Activated T-cell treated with anti-CD3 and anti-CD28 coated beads for 48 hours (primary cell): ENCODE data around the gene MB21D2.
"Not testable (repeated sequence)": the region's sequence is repeated elsewhere in the genome, so short reads cannot be mapped to it uniquely, and the experiment has no call there.

Experiments used
- DNase-seq: peaks from one replicate; pipeline ENCODE4 v3.0.0-alpha.2; 2020; ENCODE audit warnings: low read depth

Gene MB21D2

DNA sequence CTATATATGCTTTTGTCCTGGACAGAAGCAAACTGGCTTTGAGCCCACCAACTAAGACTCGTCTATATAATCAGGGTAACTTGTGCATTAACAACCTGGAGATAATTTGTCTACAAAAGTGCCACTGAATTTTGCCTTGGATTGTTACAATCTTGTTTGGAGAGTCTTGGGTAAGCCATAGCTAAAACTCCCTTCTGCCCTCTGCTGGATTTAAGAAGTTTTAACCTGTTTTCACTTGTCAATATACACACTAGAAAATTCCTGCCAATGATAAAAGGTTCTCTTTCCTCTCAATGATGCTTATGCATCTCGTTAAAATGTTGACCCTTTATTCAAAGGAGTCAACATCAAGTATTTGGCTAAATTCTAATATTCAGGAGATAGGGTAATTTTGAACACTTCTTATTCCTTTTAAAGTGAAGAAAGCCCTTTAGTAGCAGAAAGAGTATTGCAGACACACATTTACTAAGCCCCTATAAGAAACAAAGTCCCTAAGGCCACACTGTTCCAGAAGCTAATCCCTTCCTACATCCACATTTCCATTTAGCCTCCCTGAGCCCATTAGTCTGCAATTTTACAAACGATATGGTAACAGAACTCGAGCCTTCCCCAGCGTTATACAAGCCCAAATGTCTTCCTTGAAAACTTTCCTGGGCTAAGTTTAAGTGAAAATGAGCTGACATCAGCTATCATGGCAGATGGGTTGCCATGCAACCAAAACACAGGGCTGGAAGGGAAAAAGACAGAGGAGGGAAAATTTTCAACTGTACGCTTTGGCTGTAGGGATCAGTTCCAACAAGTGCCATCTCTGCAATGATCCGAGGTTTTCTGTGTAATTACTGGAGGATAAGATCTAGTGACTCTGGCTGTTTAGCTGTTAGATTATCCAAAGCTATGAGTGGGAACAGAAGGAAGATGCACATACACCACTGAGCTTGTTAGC lies 114.4 kb downstream of the MB21D2 start:
- no peak for DNase-seq

DNA sequence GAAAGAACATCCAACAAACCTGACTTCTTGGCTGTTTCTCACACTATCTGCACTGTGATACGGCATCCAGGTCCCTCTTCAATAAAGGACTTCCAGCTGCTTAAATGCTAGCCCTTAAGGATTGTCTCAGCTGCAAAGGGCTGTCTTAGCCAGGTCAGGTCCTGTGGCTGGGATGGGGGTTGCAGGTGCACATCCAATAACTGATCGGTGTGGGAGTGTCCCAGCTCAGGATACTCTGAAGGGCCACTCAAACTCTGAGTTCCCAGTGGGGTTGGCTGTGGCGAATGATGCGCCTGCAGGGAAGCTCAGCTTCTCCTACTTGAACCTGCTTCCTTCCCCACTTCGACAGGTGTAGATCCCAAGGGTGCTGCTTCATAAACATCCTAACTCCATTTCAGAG lies 115.7 kb downstream of the MB21D2 start:
- DNase-seq, result no peak

DNA sequence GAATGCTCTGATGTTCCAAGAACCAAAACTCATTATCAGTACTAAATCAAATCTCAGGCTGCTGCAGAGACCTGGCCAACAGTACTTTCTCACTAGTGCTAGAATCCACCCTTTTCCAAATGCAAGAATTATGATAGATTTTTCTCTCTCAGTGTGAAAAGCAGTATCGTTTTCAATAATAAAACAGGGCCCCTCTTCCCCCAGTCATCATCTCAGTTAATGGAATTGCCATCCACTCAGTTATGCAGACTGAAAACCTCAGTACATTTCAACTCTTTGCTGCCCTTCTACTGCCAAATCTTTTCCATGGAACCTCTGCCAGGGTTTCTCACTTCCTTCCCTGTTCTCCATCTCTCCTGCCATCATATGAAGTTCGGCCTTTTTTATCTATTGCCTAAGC lies 117.9 kb downstream of the MB21D2 start:
- no peak for DNase-seq

GRCh38 chr3:192795021-192795420 lies 122.6 kb downstream of the MB21D2 start:
- DNase-seq, result no peak

DNA sequence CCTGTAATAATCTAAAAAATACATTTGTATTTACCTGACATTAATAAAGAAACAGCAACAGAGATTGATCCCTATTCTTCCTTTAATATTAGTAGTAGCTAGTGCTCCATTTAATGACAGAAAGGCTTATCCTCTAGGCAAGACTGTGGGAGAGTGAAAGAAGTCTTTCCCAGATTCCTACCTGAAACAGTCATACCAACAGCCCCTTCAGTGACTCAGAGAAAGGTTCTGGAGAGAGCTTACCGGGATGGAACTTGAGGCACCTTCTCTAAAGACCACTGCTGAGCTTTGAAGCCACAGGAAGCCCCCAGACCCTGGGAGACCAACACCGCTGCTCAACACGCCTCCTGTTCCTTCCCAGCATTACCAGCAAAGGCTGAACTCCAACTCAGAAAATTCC lies 123.4 kb downstream of the MB21D2 start:
- no peak for DNase-seq

DNA sequence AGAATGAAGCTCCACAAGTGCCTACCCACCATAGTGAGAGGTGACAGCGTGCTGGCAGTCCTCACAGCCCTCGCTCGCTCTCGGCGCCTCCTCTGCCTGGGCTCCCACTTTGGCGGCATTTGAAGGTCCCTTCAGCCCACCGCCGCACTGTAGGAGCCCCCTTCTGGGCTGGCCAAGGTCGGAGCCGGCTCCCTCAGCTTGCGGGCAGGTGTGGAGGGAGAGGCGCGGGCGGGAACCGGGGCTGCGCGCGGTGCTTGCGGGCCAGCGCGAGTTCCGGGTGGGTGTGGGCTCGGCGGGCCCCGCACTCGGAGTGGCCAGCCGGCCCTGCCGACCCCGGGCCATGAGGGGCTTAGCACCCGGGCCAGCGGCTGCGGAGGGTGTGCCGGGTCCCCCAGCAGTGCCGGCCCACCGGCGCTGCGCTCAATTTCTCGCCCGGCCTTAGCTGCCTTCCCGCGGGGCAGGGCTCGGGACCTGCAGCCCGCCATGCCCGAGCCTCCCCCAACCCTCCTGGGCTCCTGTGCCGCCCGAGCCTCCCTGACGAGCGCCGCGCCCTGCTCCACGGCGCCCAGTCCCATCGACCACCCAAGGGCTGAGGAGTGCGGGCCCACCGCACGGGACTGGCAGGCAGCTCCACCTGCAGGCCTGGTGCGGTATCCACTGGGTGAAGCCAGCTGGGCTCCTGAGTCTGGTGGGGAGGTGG lies 128.7 kb downstream of the MB21D2 start:
- DNase-seq, result not testable (repeated sequence)

GRCh38 chr3:192778508-192778907 lies 139.1 kb downstream of the MB21D2 start:
- DNase-seq, result no peak

GRCh38 chr3:192774341-192774740 lies 143.3 kb downstream of the MB21D2 start:
- not testable (repeated sequence) for DNase-seq

DNA sequence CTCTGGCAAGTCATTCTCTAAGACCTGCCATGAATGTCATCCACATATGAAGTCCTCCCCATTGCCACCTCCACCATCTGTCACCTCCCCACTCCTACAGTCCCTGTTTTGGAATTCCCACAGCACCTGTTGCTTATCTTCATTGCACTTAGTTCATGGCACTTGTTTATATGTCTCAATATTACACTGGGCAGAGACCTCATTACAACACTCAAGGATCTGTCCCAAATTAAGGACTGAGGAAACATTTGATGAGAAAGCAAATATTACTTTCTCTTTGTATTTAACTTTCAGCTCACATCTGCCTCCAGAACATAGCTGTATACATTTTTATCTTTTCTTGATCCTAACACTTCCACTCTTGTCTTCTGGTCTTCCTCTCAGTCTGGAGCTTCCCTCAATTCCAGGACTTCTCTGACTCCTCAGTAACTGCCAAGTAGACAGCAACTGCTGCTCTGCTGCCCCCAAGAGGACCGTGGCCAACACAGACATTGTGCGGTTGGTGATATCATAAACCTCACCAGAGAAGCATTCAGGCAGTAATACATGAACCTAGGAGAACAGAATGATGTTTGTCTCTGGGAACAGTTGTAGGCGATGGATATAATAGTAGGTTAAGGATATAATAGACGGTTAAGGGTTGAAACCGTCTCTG lies 145.3 kb downstream of the MB21D2 start:
- DNase-seq, result no peak

DNA sequence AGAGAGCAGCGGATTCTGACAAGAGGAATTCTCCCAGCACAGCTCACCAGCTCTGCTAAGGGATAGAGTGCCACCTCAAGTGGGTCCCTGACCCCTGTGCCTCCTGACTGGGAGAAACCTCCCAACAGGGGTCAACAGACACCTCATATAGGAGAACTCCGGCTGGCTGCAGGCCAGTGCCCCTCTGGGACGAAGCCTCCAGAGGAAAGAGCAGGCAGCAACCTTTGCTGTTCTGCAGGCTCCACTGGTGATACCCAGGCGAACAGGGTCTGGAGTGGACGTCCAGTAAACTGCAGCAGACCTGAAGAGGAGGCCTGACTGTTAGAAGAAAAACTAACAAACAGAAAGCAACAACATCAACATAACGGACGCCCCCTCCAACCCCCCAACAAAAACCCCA lies 159.0 kb downstream of the MB21D2 start:
- DNase-seq, result no peak

GRCh38 chr3:192751148-192751547 lies 166.5 kb downstream of the MB21D2 start:
- no peak for DNase-seq

- no peak for DNase-seq
Measured at GRCh38 chr3:192750201-192750600, 167.5 kb downstream of the MB21D2 start.

- no peak for DNase-seq
Measured at GRCh38 chr3:192747746-192748145, 169.9 kb downstream of the MB21D2 start.

GRCh38 chr3:192747145-192747544 lies 170.5 kb downstream of the MB21D2 start:
- no peak for DNase-seq
